SHP77 treated with DMSO at 0.1 percent for 48 hours (cell line): ENCODE data around the gene CHD6.

Experiments
- DNase-seq: peaks from one replicate; lab custom pipeline; 2025; lab: John Stamatoyannopoulos, UW

The CHD6 gene

GRCh38 chr20:41426086-41426830 is 191.9 kb downstream of the CHD6 start:
- DNase-seq, result no peak

- no peak for DNase-seq
Measured at GRCh38 chr20:41425180-41425884, 192.8 kb downstream of the CHD6 start.

- no peak for DNase-seq
Measured at GRCh38 chr20:41424546-41424945, 193.6 kb downstream of the CHD6 start.

- no peak for DNase-seq
Measured at GRCh38 chr20:41424011-41424410, 194.2 kb downstream of the CHD6 start.

GRCh38 chr20:41422953-41423352 is 195.2 kb downstream of the CHD6 start:
- no peak for DNase-seq

- no peak for DNase-seq
Measured at GRCh38 chr20:41418739-41419293, 199.4 kb downstream of the CHD6 start.

- DNase-seq, result no peak
Measured at GRCh38 chr20:41418031-41418430, 200.1 kb downstream of the CHD6 start.

- DNase-seq, result no peak
Measured at GRCh38 chr20:41415191-41415590, 203.0 kb downstream of the CHD6 start.

- DNase-seq, result no peak
Measured at GRCh38 chr20:41413169-41413568, 205.0 kb downstream of the CHD6 start.

- no peak for DNase-seq
Measured at GRCh38 chr20:41412324-41413120, 205.7 kb downstream of the CHD6 start.

- DNase-seq, result no peak
Measured at GRCh38 chr20:41411391-41411847, 206.8 kb downstream of the CHD6 start.

GRCh38 chr20:41408986-41409385 is 209.2 kb downstream of the CHD6 start:
- DNase-seq, result no peak

- DNase-seq, result no peak
Measured at GRCh38 chr20:41408156-41408794, 209.9 kb downstream of the CHD6 start.

GRCh38 chr20:41407607-41408006 is 210.6 kb downstream of the CHD6 start:
- DNase-seq, result no peak

- no peak for DNase-seq
Measured at GRCh38 chr20:41406896-41407444, 211.2 kb downstream of the CHD6 start.

- DNase-seq, result no peak
Measured at GRCh38 chr20:41406353-41406752, 211.8 kb downstream of the CHD6 start.

- no peak for DNase-seq
Measured at GRCh38 chr20:41405436-41405835, 212.7 kb downstream of the CHD6 start.

GRCh38 chr20:41403604-41404003 is 214.6 kb downstream of the CHD6 start:
- DNase-seq, result no peak

GRCh38 chr20:41398408-41398807 is 219.8 kb downstream of the CHD6 start:
- no peak for DNase-seq

- DNase-seq, result no peak
Measured at GRCh38 chr20:41395667-41396664, 222.2 kb downstream of the CHD6 start.
